HG03039 (cell line): ENCODE data around the gene TWF1.
"Not testable (repeated sequence)": the region's sequence is repeated elsewhere in the genome, so short reads cannot be mapped to it uniquely, and the experiment has no call there.

Experiments
- ATAC-seq: cut with Tn5 transposase; IDR thresholded peaks from one replicate; pipeline ENCODE4 v1.9.1; 2021; ENCODE audit warnings: mild to moderate bottlenecking, moderate library complexity; ENCODE audit not compliant: unreplicated experiment

TWF1 gene

GRCh38 chr12:43805860-43806736 is at the start of gene TWF1:
TWF1 (minus strand) TSS chr12:43806317; CDS start chr12:43806245, 72 bp downstream.
- peak; percentile 94 for ATAC-seq

GRCh38 chr12:43852744-43853143 is 46.6 kb upstream of the TWF1 start:
- ATAC-seq = no peak

GRCh38 chr12:43848786-43849185 is 42.7 kb upstream of the TWF1 start:
- ATAC-seq = no peak

GRCh38 chr12:43848226-43848507 is 42.0 kb upstream of the TWF1 start:
- no peak for ATAC-seq

- not testable (repeated sequence) for ATAC-seq
These were observed 41.5 kb upstream of the TWF1 start for GRCh38 chr12:43847425-43848225.

- ATAC-seq = no peak
These were observed 36.1 kb upstream of the TWF1 start for GRCh38 chr12:43842259-43842658.

- ATAC-seq = no peak
These were observed 35.1 kb upstream of the TWF1 start for GRCh38 chr12:43841253-43841652.

- ATAC-seq = no peak
These were observed 34.2 kb upstream of the TWF1 start for GRCh38 chr12:43840338-43840737.

- ATAC-seq = peak; percentile 25
These were observed 30.4 kb upstream of the TWF1 start for GRCh38 chr12:43836475-43836989.

GRCh38 chr12:43835656-43836474 is 29.7 kb upstream of the TWF1 start, which contains the start of gene TMEM117:
TMEM117 (plus strand) TSS chr12:43836081.
- ATAC-seq = peak; percentile 69

GRCh38 chr12:43835264-43835655 is 29.1 kb upstream of the TWF1 start:
- peak; percentile 5 for ATAC-seq

- ATAC-seq = no peak
These were observed 26.5 kb upstream of the TWF1 start for GRCh38 chr12:43832463-43833168.

GRCh38 chr12:43827093-43827492 is 21.0 kb upstream of the TWF1 start:
- no peak for ATAC-seq

GRCh38 chr12:43826681-43827080 is 20.6 kb upstream of the TWF1 start:
- ATAC-seq = no peak

- ATAC-seq = no peak
These were observed 18.2 kb upstream of the TWF1 start for GRCh38 chr12:43824207-43824775.

GRCh38 chr12:43816168-43816567 is 10.1 kb upstream of the TWF1 start:
- ATAC-seq = no peak

GRCh38 chr12:43815416-43815815 is 9.3 kb upstream of the TWF1 start:
- no peak for ATAC-seq

GRCh38 chr12:43812926-43813325 is 6.8 kb upstream of the TWF1 start:
- ATAC-seq = no peak

GRCh38 chr12:43812057-43812456 is 5.9 kb upstream of the TWF1 start:
- no peak for ATAC-seq

- no peak for ATAC-seq
These were observed 1.3 kb upstream of the TWF1 start for GRCh38 chr12:43807386-43807785.
